Subcutaneous abdominal adipose tissue (tissue), 5 donors: ENCODE results near the gene ZNF783.
"Not testable (repeated sequence)": the region's sequence is repeated elsewhere in the genome, so short reads cannot be mapped to it uniquely, and the experiment has no call there.

Experiments used
- H3K27ac ChIP-seq: one replicate; pipeline ENCODE4 v1.7.0; 2013; ENCODE audit warnings: low read depth, mild to moderate bottlenecking, inconsistent platforms, low read length, moderate library complexity
- H3K27me3 ChIP-seq, 5 donors: one replicate each; pipeline ENCODE4 v1.7.0; 2013; ENCODE audit warnings: low read length in 5 of 5, inconsistent platforms in 1 of 5; ENCODE audit not compliant: control insufficient read depth in 5 of 5, insufficient read depth in 4 of 5
- H3K36me3 ChIP-seq, 5 donors: one replicate each; pipeline ENCODE4 v1.7.0; 2013; ENCODE audit warnings: low read length in 5 of 5; ENCODE audit not compliant: control insufficient read depth in 5 of 5, insufficient read depth in 5 of 5
- H3K4me1 ChIP-seq, 5 donors: one replicate each; pipeline ENCODE4 v1.7.0; 2013; ENCODE audit warnings: low read length in 5 of 5, mild to moderate bottlenecking in 3 of 5, moderate library complexity in 1 of 5; ENCODE audit not compliant: control insufficient read depth in 5 of 5, insufficient read depth in 5 of 5
- H3K4me3 ChIP-seq, 5 donors: one replicate each; pipeline ENCODE4 v1.7.0; 2013; ENCODE audit warnings: low read length in 5 of 5, low read depth in 1 of 5
- H3K9ac ChIP-seq, 5 donors: one replicate each; pipeline ENCODE4 v1.7.0; 2013; ENCODE audit warnings: low read length in 5 of 5, mild to moderate bottlenecking in 4 of 5, moderate library complexity in 3 of 5
- H3K9me3 ChIP-seq, 5 donors: one replicate each; pipeline ENCODE4 v1.7.0; 2013; ENCODE audit warnings: low read length in 5 of 5; ENCODE audit not compliant: control insufficient read depth in 5 of 5
- donor health status: healthy.
- donor health status: healthy.
- donor health status: healthy.
- donor health status: healthy.
- donor health status: healthy.

ZNF783 gene

DNA sequence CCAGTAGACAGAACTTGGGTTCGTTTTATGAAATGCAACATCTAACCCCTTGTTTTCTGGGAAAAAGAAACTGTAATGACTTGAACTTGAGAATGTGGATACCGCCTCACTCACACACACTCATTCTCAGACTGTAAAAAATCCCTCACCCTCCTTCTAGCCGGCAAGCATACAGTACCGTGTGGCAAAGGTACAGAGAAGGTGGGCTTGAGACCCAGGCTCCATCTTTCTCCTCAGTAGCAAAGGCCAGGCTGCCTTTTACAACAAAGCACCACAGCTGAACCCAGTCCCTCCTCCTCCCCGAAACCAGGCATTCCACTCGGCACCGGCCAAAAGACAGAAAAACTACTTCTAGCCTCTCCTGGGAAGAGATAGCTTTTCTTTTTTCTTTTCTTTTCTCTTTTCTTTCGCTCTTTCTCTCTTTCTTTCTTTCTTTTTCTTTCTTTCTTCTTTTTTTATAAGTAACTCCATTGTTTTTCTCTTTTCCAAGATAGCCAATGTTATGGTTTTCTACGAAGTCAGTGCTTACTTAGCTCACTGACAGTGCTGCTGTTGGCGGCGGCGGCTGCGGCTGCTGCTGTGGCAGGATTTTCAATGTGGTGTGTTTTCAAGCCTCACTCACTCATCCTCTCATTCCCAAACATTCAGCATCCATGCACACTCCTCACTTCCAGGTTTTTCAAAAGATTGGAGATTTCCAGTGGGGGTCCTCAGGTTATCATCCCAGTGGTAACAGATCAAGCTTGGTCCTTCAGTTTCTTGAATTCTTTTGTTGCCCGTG is 59.3 kb downstream of the ZNF783 start:
- H3K4me1 ChIP-seq, H3K27me3 ChIP-seq, H3K9me3 ChIP-seq, H3K27ac ChIP-seq, H3K36me3 ChIP-seq: not testable (repeated sequence)
- Histone ChIP-seq H3K4me3 (peak overlapping the region; percentile 29 to 72 (median 68)), H3K9ac (peak overlapping the region in 1 of 5 donors; percentile 59)

DNA sequence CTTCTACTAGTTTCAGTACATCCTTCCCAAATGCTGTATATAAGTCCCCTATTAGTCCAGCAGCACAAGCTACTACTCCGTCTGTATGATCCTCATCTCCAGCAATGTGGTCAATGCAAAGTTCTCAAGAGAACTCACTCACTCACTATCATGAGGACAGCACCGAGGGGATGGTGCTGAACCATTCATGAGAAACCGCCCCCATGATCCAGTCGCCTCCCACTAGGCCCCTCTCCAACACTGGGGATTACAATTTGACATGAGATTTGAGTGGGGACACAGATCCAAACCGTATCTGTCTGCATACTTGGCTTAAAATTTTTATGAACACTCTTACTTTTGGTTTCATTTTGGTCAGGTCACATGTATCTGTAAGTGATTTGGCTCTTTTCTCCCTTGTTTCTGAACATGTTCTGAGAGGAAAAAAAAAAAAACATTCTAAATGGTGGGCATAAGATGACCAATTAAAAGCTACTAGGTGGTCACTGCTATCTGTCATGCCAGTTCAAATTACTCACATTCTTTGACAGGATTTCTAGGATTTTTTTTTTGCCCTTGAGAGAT is 60.1 kb downstream of the ZNF783 start:
- Histone ChIP-seq H3K4me1 (peaks cover 0 to 5% (median 0%) of the 10 kb centered on the region in 5 donors), H3K4me3 (peak overlapping the region; percentile 29 to 72 (median 68)), H3K27me3 (peaks cover 0 to 6% (median 2%) of the 10 kb centered on the region in 5 donors), H3K27ac (no peak overlapping the region), H3K9me3 (no peaks in the 10 kb centered on the region), H3K9ac (peak overlapping the region in 1 of 5 donors; percentile 59), H3K36me3 (no peaks in the 10 kb centered on the region)

DNA sequence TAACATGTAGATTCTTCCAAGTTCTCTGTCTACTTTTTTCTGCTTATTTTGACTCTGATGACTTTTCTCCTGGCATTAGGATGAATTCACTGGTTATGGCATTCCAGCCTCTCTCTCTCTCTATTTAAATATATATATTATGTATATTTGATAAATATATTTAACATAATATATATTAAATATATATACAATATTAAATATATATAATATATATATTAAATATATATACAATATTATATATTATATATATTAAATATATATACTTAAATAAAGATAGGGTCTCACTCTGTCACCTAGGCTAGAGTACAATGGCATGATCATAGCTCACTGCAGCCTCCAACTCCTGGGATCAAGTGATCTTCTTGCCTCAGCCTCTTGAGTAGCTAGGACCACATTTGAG is 60.7 kb downstream of the ZNF783 start:
- no peak overlapping the region for H3K9ac ChIP-seq
- H3K4me3 ChIP-seq, result peak overlapping the region in 1 of 5 donors; percentile 56
- peaks cover 0 to 5% (median 0%) of the 10 kb centered on the region in 5 donors for H3K4me1 ChIP-seq
- H3K9me3 ChIP-seq, result no peaks in the 10 kb centered on the region
- no peaks in the 10 kb centered on the region for H3K36me3 ChIP-seq
- no peak overlapping the region for H3K27ac ChIP-seq
- peaks cover 0 to 6% (median 2%) of the 10 kb centered on the region in 5 donors for H3K27me3 ChIP-seq

DNA sequence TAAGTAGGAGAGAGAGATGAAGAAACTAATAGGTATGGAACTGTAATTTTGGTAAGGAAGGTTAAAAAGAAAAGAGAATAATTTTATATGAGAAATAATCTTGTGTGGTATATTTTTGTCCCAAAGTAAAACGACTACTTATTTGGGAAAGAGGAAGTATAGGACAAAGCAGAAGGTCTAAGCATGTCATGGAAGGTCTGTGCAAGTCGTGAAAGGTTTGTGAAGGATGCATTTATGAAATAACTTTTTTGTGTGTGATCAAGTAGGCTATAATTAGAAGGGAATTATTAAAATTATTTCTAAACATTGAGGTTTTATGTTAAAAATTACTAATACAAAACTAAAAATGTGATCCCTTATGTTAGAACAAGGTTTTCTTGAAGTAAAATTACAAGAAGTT is 63.3 kb downstream of the ZNF783 start:
- no peak overlapping the region for H3K9ac ChIP-seq
- no peak overlapping the region for H3K4me3 ChIP-seq
- H3K36me3 ChIP-seq, result no peaks in the 10 kb centered on the region
- H3K4me1 ChIP-seq, result peaks cover 0 to 5% (median 0%) of the 10 kb centered on the region in 5 donors
- H3K9me3 ChIP-seq, result no peaks in the 10 kb centered on the region
- peaks cover 0 to 2% (median 0%) of the 10 kb centered on the region in 5 donors for H3K27me3 ChIP-seq
- no peak overlapping the region for H3K27ac ChIP-seq

DNA sequence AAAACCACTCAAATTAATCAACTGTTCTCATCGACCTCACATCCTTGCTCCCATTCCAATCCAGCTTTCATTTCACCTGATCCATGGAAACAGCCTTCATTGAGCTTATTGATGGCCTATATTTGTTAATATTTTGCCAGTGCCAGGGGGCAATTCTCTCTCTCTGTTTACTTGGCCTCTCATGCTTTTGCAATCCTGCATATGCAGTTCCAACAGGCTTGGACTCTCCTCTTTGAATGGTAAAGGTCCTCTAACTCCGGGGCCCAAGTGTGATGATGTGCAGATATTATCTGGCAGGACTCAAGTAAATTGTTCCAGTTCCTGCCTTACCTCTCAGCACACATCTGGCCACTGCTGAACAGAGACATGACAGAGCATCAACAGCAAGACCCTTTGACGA is 67.3 kb downstream of the ZNF783 start:
- no peaks in the 10 kb centered on the region for H3K9me3 ChIP-seq
- no peak overlapping the region for H3K9ac ChIP-seq
- no peaks in the 10 kb centered on the region for H3K4me1 ChIP-seq
- H3K36me3 ChIP-seq, result no peaks in the 10 kb centered on the region
- no peak overlapping the region for H3K4me3 ChIP-seq
- no peaks in the 10 kb centered on the region for H3K27me3 ChIP-seq
- H3K27ac ChIP-seq, result no peak overlapping the region

DNA sequence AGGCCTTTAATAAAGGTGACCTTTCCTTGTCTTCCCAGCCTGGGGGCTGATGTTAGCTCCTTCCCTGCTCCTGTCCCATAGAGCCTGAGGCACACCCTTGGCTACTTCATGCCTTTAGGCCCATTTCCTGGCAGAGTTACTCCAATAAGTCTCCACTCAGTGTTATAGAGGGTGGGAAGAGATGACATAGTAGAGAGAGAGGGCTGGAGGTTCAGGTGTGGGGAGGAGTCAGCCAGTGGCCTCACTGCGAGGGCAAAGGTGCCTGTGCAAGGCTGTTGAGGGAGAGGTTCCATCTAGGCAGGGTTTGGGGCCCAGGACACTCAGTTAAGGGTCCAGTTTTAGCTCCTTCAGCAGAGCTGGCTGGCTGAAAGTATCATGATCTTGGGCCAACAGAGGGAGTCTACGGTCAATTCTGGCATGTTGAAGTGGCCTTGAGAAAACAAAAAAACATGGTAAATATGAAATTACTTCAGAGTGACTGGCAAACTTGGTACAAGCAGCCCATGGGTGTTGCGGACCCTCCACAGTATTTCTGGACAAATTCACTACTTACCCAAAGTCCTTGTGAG is 67.9 kb downstream of the ZNF783 start:
- Histone ChIP-seq H3K27me3 (no peaks in the 10 kb centered on the region), H3K9me3 (no peaks in the 10 kb centered on the region), H3K27ac (no peak overlapping the region), H3K9ac (no peak overlapping the region), H3K4me3 (no peak overlapping the region), H3K4me1 (no peaks in the 10 kb centered on the region), H3K36me3 (no peaks in the 10 kb centered on the region)

DNA sequence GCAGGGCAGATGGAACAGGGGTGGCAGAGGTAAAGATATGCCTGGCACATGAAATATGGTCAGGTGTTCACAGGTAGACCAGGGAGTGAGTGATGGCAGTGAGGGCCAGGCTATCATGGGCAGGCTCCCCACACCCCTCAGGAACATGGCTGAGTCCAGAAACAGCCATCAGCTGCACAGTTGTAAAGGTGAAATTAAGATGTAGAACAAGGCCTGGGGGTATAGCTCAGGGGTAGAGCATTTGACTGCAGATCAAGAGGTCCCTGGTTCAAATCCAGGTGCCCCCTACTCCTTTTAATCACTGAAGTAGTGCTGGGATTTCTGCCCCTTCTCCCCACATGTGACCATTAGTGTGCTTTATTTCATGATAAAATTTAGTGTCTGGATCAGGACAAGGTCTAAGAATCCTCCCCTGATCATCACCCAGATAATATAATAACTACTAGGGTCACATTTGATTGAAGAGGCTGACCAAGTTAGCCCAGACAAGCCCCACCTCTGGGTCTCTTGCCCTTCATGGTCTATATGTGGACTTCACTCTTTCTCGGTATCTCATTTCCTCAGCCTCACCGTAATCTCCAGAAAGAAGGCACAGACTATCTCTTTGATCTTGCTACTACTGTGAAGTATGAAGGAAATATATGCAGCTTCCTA is 69.0 kb downstream of the ZNF783 start:
- Histone ChIP-seq H3K27me3 (no peaks in the 10 kb centered on the region), H3K27ac (no peak overlapping the region), H3K9me3 (no peaks in the 10 kb centered on the region), H3K4me3 (no peak overlapping the region), H3K4me1 (no peaks in the 10 kb centered on the region), H3K9ac (no peak overlapping the region), H3K36me3 (no peaks in the 10 kb centered on the region)

DNA sequence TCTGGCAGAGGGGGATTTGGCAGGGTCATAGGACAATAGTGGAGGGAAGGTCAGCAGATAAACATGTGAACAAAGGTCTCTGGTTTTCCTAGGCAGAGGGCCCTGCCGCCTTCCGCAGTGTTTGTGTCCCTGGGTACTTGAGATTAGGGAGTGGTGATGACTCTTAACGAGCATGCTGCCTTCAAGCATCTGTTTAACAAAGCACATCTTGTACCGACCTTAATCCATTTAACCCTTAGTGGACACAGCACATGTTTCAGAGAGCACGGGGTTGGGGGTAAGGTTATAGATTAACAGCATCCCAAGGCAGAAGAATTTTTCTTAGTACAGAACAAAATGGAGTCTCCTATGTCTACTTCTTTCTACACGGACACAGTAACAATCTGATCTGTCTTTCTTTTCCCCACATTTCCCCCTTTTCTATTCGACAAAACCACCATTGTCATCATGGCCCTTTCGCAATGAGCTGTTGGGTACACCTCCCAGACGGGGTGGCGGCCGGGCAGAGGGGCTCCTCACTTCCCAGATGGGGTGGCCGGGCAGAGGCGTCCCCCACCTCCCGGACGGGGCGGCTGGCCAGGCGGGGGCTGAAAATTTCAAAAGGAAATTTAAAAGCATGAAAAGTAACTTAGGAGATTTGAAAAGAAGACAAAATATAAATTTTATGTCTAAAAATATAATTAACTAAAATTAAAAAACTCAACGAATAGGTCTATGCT is 70.8 kb downstream of the ZNF783 start:
- not testable (repeated sequence) for H3K36me3 ChIP-seq, H3K27ac ChIP-seq, H3K4me1 ChIP-seq, H3K9ac ChIP-seq, H3K27me3 ChIP-seq, H3K4me3 ChIP-seq, H3K9me3 ChIP-seq

DNA sequence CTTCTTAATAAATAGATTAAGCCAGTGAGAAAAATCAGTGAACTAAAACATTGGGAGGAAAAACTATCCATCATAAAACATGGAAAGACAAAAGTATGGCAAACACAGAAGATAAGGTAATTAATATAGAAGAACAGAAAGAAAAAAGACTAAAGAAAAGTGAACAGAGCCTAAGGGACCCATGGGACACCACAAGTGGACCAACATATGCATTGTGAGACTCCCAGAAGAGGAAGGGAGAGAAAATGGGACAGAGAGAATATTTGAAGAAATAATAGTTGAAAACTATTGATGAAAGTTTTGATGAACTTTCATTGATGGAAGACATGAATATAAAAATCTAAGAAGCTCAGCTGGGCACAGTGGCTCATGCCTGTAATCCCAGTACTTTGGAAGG is 71.3 kb downstream of the ZNF783 start:
- peaks cover 0 to 10% (median 6%) of the 10 kb centered on the region in 5 donors for H3K9me3 ChIP-seq
- H3K4me1 ChIP-seq, result no peaks in the 10 kb centered on the region
- H3K36me3 ChIP-seq, result no peaks in the 10 kb centered on the region
- no peak overlapping the region for H3K27ac ChIP-seq
- H3K4me3 ChIP-seq, result no peak overlapping the region
- no peak overlapping the region for H3K9ac ChIP-seq
- no peaks in the 10 kb centered on the region for H3K27me3 ChIP-seq
